GDM1 (cell line): ENCODE data around the gene CRYBG2.

Source experiments
- DNase-seq: peaks from one replicate; lab custom pipeline; 2025; lab: John Stamatoyannopoulos, UW

Gene CRYBG2

DNA sequence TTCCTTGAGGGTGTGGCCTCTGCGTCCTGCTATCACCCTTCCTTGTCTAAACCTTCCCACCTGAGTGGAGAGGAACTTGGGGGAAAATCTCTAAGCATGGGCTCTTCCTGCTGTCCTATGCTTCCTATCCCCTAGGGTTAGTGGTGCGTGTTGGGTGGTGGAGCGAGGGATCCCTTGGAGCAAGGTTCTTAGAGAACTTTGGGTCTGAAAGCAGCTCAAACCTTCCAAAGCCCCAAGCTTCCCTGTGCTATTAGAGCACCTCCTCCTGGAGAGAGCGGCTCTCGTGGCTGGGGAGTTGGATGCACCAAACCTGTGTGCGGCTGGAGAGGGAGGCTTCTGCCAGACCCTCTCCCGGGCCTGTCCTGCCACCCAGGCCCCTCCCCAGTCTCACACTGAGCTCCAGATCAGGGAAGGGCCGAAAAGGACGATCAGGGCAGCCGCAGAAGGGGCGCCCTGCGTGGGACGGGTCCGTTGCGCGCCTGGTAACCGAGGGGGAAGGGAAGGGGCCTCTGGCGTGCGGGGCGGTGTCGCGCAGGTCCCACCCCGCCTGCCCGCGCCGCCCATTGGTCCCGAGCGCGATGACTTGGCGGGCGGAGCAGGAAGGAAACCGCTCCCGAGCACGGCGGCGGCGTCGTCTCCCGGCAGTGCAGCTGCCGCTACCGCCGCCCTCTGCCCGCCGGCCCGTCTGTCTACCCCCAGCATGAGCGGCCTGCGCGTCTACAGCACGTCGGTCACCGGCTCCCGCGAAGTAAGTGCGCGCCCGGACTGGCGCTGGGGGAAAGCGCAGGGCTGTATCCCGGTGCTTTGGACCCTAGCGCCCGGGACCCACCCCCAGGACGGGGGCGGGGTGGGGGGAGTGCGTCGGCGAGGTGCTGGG is 74.2 kb downstream of the CRYBG2 start, which contains the start of gene SH3BGRL3:
Gene SH3BGRL3 (plus strand): TSS at position 631 of the 877 bp plus-strand sequence. CDS start 70 bp downstream, at position 701.
- peak; percentile 89 for DNase-seq

DNA sequence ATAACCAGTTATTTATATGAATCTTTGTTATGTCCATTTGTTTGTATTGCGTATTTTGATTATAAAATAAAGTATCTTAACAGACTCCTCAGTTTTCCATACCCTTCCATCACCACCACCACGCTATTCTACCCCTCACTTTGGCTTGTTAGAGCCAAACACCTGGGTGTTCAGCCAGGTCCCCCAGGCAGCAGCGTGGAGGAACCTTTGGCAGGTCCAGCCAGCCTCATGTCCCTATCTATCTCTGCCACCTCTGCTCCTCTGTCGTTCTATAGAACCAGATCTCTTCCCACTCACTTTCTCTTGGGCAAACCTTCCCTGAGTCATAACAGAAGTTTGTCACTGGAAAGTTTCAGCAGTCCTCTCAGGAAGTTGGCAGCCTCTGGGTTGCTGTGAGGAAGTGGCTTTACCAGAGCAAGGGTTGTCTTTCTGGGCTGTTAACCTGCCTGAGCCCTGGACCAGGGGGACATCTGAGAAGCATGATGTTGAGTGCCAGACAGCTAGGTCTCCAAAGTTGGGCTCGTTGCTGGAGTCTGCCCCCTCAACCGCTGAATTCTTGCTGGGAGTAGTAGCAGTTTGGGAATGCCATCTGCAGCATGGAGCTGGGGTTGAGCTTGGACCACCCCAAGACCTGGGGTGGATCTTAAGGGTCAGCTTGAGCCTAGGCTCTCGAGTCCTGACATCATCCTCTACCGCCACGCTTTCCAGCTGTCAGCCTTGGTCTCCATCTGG is 75.0 kb downstream of the CRYBG2 start:
- peak; percentile 69 for DNase-seq

DNA sequence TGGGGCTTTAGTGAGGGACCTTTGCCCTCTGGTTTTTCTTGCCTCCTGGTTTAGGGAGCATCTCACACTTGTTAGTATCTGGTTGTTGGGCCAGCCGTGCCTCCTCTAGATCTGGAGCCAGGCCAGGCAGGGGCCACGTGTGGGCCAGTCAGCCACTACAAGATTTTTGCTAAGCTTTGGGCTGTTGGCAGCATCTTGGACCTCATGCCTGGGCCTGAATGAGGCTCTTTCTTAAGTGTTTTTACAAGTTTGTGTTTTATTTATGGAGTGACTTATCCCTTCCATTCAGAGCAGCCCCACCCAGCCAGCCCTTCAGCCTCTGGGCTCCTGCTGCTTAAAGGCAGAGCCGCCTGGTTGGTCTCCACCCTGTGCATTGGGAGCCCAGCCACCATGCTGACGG is 75.6 kb downstream of the CRYBG2 start:
- DNase-seq: no peak

DNA sequence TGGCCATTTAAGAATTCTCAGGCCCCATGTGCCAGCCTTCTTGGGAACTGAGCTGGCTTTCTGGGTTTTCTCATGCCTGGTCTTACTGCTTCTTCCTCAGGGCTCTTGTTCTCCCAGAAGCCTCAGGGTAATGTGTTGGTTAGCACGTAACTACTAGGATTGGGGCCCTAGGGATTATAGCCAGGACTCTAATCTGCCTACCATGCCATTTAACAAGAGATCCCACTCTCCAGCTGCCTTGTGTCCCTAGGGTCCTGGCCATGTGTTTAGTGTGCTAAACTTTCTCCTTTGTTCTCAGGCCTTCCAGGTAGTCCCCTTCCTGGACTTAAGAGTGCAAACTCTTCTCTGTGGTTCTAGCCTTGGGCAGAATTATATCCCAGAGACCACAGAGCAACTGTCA is 76.2 kb downstream of the CRYBG2 start:
- no peak for DNase-seq

DNA sequence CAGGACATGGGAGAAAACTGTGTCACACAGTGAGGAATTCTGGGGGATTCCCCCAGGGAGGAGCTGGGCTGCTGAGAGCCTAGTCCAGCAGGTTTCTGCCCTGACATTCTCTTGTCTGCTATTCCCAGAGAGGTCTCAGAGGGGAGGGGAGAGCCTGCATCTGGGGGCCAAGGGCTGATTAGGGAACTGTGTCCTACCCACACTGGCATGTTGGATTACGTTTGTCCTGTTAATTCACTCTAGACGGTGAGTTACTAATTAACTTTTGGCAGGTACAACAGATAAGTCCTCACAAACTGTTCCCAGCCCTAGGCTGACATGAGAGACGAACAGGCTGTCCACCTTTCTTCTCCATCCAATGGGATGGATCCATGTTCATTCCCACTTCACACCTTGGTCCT is 76.7 kb downstream of the CRYBG2 start:
- DNase-seq: no peak

DNA sequence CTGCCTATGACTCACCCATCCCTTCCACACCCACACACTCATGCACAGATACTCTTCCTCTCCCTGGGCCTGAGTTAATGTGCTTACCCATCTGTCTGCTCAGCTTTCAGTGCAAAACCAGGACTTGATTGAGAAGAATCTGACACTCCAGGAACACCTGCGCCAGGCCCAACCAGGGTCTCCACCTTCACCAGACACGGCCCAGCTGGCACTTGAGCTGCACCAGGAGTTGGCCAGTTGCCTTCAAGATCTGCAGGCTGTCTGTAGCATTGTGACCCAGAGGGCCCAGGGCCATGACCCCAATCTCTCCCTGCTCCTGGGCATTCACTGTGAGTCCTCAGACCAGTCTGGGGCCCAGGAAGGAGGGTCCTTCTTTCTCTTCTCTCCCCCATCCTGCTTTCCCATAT is 77.5 kb downstream of the CRYBG2 start:
- DNase-seq: no peak

DNA sequence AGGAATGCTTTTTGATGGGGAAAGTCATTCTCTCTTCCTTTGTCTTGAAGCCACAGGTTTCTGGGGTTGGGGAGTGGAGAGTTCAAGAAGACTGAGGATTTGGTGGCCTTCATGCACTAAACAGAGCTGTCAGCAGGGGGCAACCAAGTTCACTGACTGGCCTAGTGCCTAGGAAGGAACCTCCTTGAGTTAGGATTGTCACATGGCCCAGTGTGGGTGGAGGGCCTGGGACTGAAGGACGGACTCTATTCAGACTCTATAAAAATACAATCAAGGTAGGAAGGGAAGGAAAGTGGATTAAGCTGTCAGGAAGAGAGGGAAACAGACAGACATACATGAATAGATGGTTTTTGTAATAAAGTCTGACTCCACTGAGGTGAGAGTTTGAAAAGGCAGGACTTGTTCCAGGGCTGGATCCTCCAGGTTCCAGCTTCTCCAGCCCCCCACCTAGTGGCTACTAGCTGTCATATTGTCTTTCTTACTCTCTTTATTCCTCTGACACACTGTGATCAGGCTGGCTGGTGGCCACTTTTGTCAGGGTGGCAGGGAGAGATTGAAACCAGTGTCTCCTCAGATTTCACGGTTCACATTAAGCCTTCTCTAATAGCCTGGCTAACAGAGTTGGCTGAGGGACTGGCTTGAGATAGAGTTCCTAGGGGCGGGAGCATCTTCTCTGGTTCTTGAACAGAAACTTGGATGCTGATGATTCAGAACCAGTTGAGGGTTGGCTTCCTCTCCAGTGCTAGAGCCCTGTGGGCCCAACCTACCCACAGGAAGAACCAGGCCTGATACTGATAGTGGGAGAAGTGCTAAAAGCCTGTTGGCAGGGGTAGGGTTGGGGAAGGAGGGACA is 78.1 kb downstream of the CRYBG2 start:
- DNase-seq: peak; percentile 88

DNA sequence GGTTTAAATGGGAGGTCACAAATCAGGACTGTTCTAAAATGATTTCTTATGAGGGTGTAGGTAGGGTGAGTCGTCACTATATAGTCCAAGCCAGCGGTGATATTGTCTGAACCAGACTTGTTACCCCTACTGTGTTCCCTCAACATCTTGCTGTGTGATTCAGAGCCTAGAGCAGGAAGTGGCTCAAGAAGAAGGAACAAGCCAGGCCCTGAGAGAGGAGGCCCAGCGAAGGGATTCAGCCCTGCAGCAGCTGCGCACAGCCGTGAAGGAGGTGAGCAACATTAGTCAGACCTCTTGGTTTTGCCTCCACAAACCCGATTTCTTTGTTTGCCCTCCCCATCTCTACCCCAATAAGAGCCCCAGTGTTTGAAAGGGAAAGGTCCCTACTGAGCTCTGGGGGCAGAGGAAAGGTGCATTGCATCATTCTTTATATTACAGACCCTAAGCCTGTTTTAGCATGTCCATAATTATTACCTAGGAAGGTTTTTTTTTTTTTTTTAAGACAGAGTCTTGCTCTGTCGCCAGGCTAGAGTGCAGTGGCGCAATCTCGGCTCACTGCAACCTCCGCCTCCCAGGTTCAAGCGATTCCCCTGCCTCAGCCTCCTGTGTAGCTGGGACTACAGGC is 79.0 kb downstream of the CRYBG2 start:
- peak; percentile 41 for DNase-seq
